K562 (cell line): ENCODE measurements around the gene AGR2. TPM values are rescaled to one million over a fixed set of nuclear protein-coding genes. Genes with fewer than 3 reads are reported as not detected.

ENCODE experiments used
- CBFA2T2 ChIP-seq: fragments of 450-650 bp; conservative IDR thresholded peaks from 2 replicates; pipeline ENCODE4 v1.6.1; 2017; ENCODE audit warnings: mild to moderate bottlenecking
- CEBPB ChIP-seq: fragments of 450-650 bp; IDR thresholded peaks from 2 replicates; pipeline ENCODE4 v1.6.1; 2016; ENCODE audit warnings: missing genetic modification characterization, missing compliant biosample characterization
- ELF2 ChIP-seq: fragments of 250-450 bp; sonication (Bioruptor Pico); IDR thresholded peaks from 2 replicates; pipeline ENCODE4 v1.5.0; 2021; ENCODE audit warnings: mild to moderate bottlenecking
- ELK1 ChIP-seq: sonication (generic); formaldehyde crosslinking; IDR thresholded peaks from 2 replicates; pipeline ENCODE4 v1.8.1; 2022; ENCODE audit warnings: missing genetic modification reagents
- NR2C1 ChIP-seq, 2 experiments: fragments of 450-650 bp; IDR thresholded peaks; 2 replicates each; pipeline ENCODE4 v1.6.1; 2017; ENCODE audit warnings: mild to moderate bottlenecking in 2 of 2, antibody characterized with exemption in 1 of 2, inconsistent platforms in 1 of 2, missing compliant biosample characterization in 1 of 2, missing genetic modification characterization in 1 of 2
- SNRNP70 ChIP-seq: fragments of 200-400 bp; formaldehyde crosslinking; optimal IDR thresholded peaks from 2 replicates; pipeline ENCODE3; 2017; ENCODE audit warnings: low read depth, low read length
- XRCC5 ChIP-seq: fragments of 200-400 bp; formaldehyde crosslinking; IDR thresholded peaks from 2 replicates; pipeline ENCODE4 v1.6.1; 2017; ENCODE audit warnings: low read depth, mild to moderate bottlenecking, low read length
- polyA plus RNA-seq, 8 experiments: library from polyadenylated mRNA; depleted of rRNA in 4 of 8; stranded (reverse) in 5 of 8; unstranded in 3 of 8; fragments of >200 nt; fragmentation: Nextera tagmentation in 2 of 8; fragmentation: Illumina TruSeq in 1 of 8; extraction: Ambion mirVana in 2 of 8; extraction: Trizol in 1 of 8; gene quantifications; 2 replicates each; pipeline versions ENCODE4 v1.2.1 to v1.2.3, GENCODE V29; 2011 to 2014; ENCODE audit warnings: inconsistent platforms in 1 of 8, missing spikeins in 1 of 8
- total RNA-seq, 7 experiments: library from RNA; depleted of rRNA in 6 of 7; stranded (reverse); fragments of >200 nt in 6 of 7; fragmentation: Illumina TruSeq in 2 of 7; extraction: Trizol in 2 of 7; gene quantifications; 2 replicates each; pipeline versions ENCODE4 v1.2.1 to v1.2.3, GENCODE V29; 2011 to 2021; ENCODE audit warnings: low replicate concordance in 1 of 7
- TF ChIP-seq, protein P1 (sequence below): fragments of 250-450 bp; sonication (Bioruptor Pico); IDR thresholded peaks from 2 replicates; pipeline ENCODE4 v1.8.0; 2022; ENCODE audit warnings: moderate library complexity, mild to moderate bottlenecking, inconsistent platforms
- TF ChIP-seq, protein P2 (sequence below), 3 experiments: IDR thresholded peaks in 2 of 3; conservative IDR thresholded peaks in 1 of 3; 2 replicates each; pipeline ENCODE4 v1.5.1; 2011 to 2012; ENCODE audit warnings: low read length in 3 of 3, mild to moderate bottlenecking in 3 of 3, control low read depth in 2 of 3, improper control_type of control experiment in 1 of 3, inconsistent platforms in 1 of 3, low read depth in 1 of 3, mixed read lengths in 1 of 3, moderate library complexity in 1 of 3; ENCODE audit not compliant: insufficient read depth in 2 of 3

Gene AGR2
- total and polyA plus RNA-seq, 9 of the 15 experiments (the other 6 are each of a cell fraction or from before 2014, with no cell fraction given) = 0.66 TPM; not detected in 8

DNA sequence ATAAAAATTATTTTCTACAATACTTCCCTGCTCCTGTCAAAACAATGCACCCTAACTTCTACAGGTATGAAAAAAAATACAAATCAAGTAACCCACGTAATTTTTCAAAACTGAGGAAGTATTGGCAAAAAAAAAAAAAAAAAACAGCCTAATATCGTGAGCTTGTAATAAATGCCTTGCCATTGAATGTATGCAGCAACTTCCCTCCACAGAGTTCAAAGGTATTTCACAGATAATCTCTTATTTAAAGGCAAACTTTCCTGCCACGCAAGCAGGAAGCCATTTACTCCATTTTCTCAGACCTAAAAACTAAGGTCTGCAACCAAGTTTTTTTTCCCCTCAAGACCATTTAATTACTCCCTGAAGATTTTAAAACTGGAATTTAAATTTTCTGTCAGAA is 642 bp upstream of the AGR2 start (continued):
- TF ChIP-seq, protein P1, sequence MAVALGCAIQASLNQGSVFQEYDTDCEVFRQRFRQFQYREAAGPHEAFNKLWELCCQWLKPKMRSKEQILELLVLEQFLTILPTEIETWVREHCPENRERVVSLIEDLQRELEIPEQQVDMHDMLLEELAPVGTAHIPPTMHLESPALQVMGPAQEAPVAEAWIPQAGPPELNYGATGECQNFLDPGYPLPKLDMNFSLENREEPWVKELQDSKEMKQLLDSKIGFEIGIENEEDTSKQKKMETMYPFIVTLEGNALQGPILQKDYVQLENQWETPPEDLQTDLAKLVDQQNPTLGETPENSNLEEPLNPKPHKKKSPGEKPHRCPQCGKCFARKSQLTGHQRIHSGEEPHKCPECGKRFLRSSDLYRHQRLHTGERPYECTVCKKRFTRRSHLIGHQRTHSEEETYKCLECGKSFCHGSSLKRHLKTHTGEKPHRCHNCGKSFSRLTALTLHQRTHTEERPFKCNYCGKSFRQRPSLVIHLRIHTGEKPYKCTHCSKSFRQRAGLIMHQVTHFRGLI = no peak
- TF ChIP-seq CEBPB (tag) (no peak), XRCC5 (no peak), SNRNP70 (no peak), NR2C1 (IDR thresholded peaks at IDR 0.05) (no peak), NR2C1 (tag; IDR thresholded peaks at IDR 0.05) (no peak), CBFA2T2 (no peak), ELF2 (CRISPR knock-in tag) (no peak), ELK1 (no peak)
- TF ChIP-seq, protein P2, sequence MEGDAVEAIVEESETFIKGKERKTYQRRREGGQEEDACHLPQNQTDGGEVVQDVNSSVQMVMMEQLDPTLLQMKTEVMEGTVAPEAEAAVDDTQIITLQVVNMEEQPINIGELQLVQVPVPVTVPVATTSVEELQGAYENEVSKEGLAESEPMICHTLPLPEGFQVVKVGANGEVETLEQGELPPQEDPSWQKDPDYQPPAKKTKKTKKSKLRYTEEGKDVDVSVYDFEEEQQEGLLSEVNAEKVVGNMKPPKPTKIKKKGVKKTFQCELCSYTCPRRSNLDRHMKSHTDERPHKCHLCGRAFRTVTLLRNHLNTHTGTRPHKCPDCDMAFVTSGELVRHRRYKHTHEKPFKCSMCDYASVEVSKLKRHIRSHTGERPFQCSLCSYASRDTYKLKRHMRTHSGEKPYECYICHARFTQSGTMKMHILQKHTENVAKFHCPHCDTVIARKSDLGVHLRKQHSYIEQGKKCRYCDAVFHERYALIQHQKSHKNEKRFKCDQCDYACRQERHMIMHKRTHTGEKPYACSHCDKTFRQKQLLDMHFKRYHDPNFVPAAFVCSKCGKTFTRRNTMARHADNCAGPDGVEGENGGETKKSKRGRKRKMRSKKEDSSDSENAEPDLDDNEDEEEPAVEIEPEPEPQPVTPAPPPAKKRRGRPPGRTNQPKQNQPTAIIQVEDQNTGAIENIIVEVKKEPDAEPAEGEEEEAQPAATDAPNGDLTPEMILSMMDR (IDR thresholded peaks at IDR 0.05 in 2 of 3, conservative IDR thresholded peaks at IDR 0.05 in 1 of 3; ENCODE audit: insufficient read depth in 2 of 3, low read depth in 1 of 3, low read length in 3 of 3) = no peak
